B cell (primary cell): ENCODE results near the gene SAMD10. TPM values are rescaled to one million over a fixed set of nuclear protein-coding genes. Genes with fewer than 3 reads are reported as not detected.

Experiments
- ATAC-seq: fragments of 200-7000 bp; cut with Tn5 transposase; one replicate; pipeline ENCODE4 v1.10.0; 2021; ENCODE audit warnings: low read depth, mild to moderate bottlenecking, moderate number of reproducible peaks, moderate library complexity
- CTCF ChIA-PET: fragments of 350-600 bp; sonication (Branson Sonifier 250); formaldehyde crosslinking; loops from one replicate; lab custom pipeline; 2021; ENCODE audit warnings: antibody characterized with exemption, inconsistent platforms; lab: Charles Lee
- POLR2A ChIA-PET: fragments of 350-600 bp; sonication (Branson Sonifier 250); formaldehyde crosslinking; loops from one replicate; lab custom pipeline; 2021; ENCODE audit warnings: antibody characterized with exemption; lab: Charles Lee
- DNase-seq: peaks from one replicate; pipeline ENCODE4 v3.0.0; 2013
- H2AFZ ChIP-seq: 2 replicates; pipeline ENCODE4 v1.6.1; 2012; ENCODE audit warnings: mild to moderate bottlenecking, low read depth, low read length; ENCODE audit not compliant: insufficient read depth, poor library complexity, severe bottlenecking
- H3K27ac ChIP-seq, 2 donors: 1 replicate in 1 of 2; 2 replicates in 1 of 2; pipeline ENCODE4 v1.5.1; 2012 to 2013; ENCODE audit warnings: low read length in 2 of 2, mild to moderate bottlenecking in 2 of 2, moderate library complexity in 1 of 2
- H3K27me3 ChIP-seq, 4 experiments: fragments of 200-600 bp in 1 of 4; sonication (generic) in 1 of 4; replicated peaks in 1 of 4; 1 replicate in 2 of 4; 2 replicates in 2 of 4; pipeline versions ENCODE4 v1.6.1 to v1.7.0; 2013 to 2016; ENCODE audit warnings: low read length in 3 of 4, mild to moderate bottlenecking in 2 of 4, mixed read lengths in 1 of 4, moderate library complexity in 1 of 4; ENCODE audit not compliant: insufficient read depth in 4 of 4, control insufficient read depth in 3 of 4; ENCODE audit errors: control extremely low read depth in 1 of 4
- H3K36me3 ChIP-seq, 2 experiments: replicated peaks in 1 of 2; 1 replicate in 1 of 2; 2 replicates in 1 of 2; pipeline versions ENCODE4 v1.6.1 to v1.7.1; 2013; ENCODE audit warnings: low read length in 1 of 2; ENCODE audit not compliant: insufficient read depth in 2 of 2, control insufficient read depth in 1 of 2; ENCODE audit errors: control extremely low read depth in 1 of 2, extremely low read depth in 1 of 2
- H3K4me1 ChIP-seq, 2 donors: fragments of 200-600 bp in 1 of 2; sonication (generic) in 1 of 2; 1 replicate in 1 of 2; 2 replicates in 1 of 2; pipeline versions ENCODE4 v1.5.1 to v1.6.1; 2013 to 2017; ENCODE audit warnings: low read length in 2 of 2; ENCODE audit not compliant: control insufficient read depth in 2 of 2, insufficient read depth in 2 of 2
- H3K4me2 ChIP-seq: replicated peaks from 2 replicates; pipeline ENCODE3; 2012; ENCODE audit warnings: mild to moderate bottlenecking, low read depth, low read length; ENCODE audit not compliant: poor library complexity, severe bottlenecking
- H3K4me3 ChIP-seq, 5 experiments: fragments of 200-600 bp in 1 of 5; sonication (generic) in 1 of 5; 1 replicate in 3 of 5; 2 replicates in 2 of 5; pipeline versions ENCODE4 v1.5.1 to v1.7.0; 2011 to 2016; ENCODE audit warnings: low read length in 4 of 5, mild to moderate bottlenecking in 4 of 5, low read depth in 2 of 5, control low read depth in 1 of 5, moderate library complexity in 1 of 5; ENCODE audit not compliant: insufficient read depth in 1 of 5; ENCODE audit errors: control extremely low read depth in 1 of 5, extremely low read depth in 1 of 5
- H3K79me2 ChIP-seq: fragments of 200-600 bp; sonication (generic); one replicate; pipeline ENCODE4 v1.6.0; 2016; ENCODE audit warnings: low read length; ENCODE audit not compliant: control insufficient read depth, insufficient read depth
- H3K9ac ChIP-seq: fragments of 200-600 bp; sonication (generic); 2 replicates; pipeline ENCODE4 v1.6.1; 2017; ENCODE audit warnings: mild to moderate bottlenecking, low read length, moderate library complexity
- H3K9me3 ChIP-seq, 3 donors: one replicate each; pipeline versions ENCODE4 v1.6.1 to v1.7.1; 2013; ENCODE audit warnings: low read length in 2 of 3; ENCODE audit not compliant: control insufficient read depth in 2 of 3, insufficient read depth in 1 of 3; ENCODE audit errors: control extremely low read depth in 1 of 3
- H4K20me1 ChIP-seq: 2 replicates; pipeline ENCODE4 v1.6.0; 2012; ENCODE audit warnings: mild to moderate bottlenecking, low read length; ENCODE audit not compliant: insufficient read depth, control insufficient read depth, poor library complexity, severe bottlenecking
- H3K27ac Mint-ChIP-seq: one replicate; pipeline ENCODE4 v1.8.0; 2021; ENCODE audit warnings: mixed read lengths
- H3K27me3 Mint-ChIP-seq: one replicate; pipeline ENCODE4 v1.8.0; 2021; ENCODE audit warnings: mixed read lengths
- H3K4me1 Mint-ChIP-seq: one replicate; pipeline ENCODE4 v1.8.0; 2021; ENCODE audit warnings: mixed read lengths
- H3K4me3 Mint-ChIP-seq: one replicate; pipeline ENCODE4 v1.8.0; 2021; ENCODE audit warnings: mixed read lengths
- H3K9me3 Mint-ChIP-seq: one replicate; pipeline ENCODE4 v1.8.0; 2022; ENCODE audit warnings: mixed read lengths; ENCODE audit not compliant: insufficient read depth
- EZH2 ChIP-seq: IDR thresholded peaks from 2 replicates; pipeline ENCODE4 v1.6.1; 2012; ENCODE audit warnings: borderline replicate concordance, low read depth, mild to moderate bottlenecking, moderate library complexity, low read length; ENCODE audit not compliant: insufficient read depth, poor library complexity, severe bottlenecking
- WGBS: methylation state at CpG from one replicate; pipeline ENCODE4 v1.1.5; 2013; ENCODE audit warnings: missing lambda C conversion rate; ENCODE audit not compliant: insufficient coverage; 5-methylcytosine and 5-hydroxymethylcytosine counted together
- intact Hi-C: fragments of 100-400 bp; cut with micrococcal nuclease; formaldehyde crosslinking; loops from one replicate; pipeline ENCODE4 v1.10.0; 2022
- polyA plus RNA-seq: library from polyadenylated mRNA; depleted of rRNA; stranded (reverse); fragments of >200 nt; gene quantifications from 2 replicates; pipeline ENCODE4 v1.2.3, GENCODE V29; 2012
- total RNA-seq, 2 donors: library from RNA; stranded (reverse); fragments of 120-200 nt in 1 of 2; gene quantifications; 1 replicate in 1 of 2; 2 replicates in 1 of 2; pipeline versions ENCODE4 v1.2.3 to v1.2.4, GENCODE V29; 2013 to 2022
- TF ChIP-seq, protein P1 (sequence below): fragments of 200-600 bp; IDR thresholded peaks from one replicate; pipeline ENCODE4 v1.8.0; 2022; ENCODE audit warnings: antibody characterized with exemption, mild to moderate bottlenecking

The SAMD10 gene
- total and polyA plus RNA-seq, 2 donors (not counting 1 experiment from before 2014, with no cell fraction given) = 12.7 to 34.2 TPM

DNA sequence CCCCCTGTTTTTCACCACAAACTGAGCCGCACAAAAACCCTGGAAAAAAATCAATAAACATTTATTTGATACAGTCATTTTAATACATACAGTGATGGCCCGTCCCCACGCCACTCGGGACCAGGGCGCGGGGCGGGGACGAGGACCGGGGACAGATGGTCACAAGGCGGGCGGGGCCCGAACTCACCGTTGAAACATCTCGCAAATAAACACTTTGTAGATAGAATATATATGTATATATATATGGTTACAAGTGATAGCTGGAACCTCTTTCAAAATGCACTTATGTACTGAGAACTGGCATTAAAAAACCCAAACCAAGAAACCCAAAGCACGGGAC is 22.8 kb downstream of the SAMD10 start:
- H3K9me3 ChIP-seq = no peaks in the 10 kb centered on the region
- under 1% methylated on average over 8 of the region's 15 CpGs for WGBS
- H3K27ac ChIP-seq = peak overlapping the region; percentile 34 to 48
- Mint-ChIP-seq H3K27me3 (no peaks in the 10 kb centered on the region), H3K4me1 (peaks cover 33% of the 10 kb centered on the region), H3K4me3 (peak overlapping the region; percentile 90), H3K27ac (peak overlapping the region; percentile 88), H3K9me3 (no peaks in the 10 kb centered on the region)
- no peaks in the 10 kb centered on the region for H3K27me3 ChIP-seq
- H3K4me3 ChIP-seq = peak overlapping the region; percentile 36 to 84 (median 66)
- ATAC-seq = peak; percentile 6
- H3K36me3 ChIP-seq = no peaks in the 10 kb centered on the region
- no peak for DNase-seq
- H3K79me2 ChIP-seq = peaks cover 45% of the 10 kb centered on the region
- H3K4me1 ChIP-seq = peaks cover 33 to 43% of the 10 kb centered on the region in 2 donors
- H3K9ac ChIP-seq = peak overlapping the region; percentile 49
- H4K20me1 ChIP-seq = peaks cover 43% of the 10 kb centered on the region
- peak overlapping the region; percentile 74 for H2AFZ ChIP-seq
- TF ChIP-seq, protein P1, sequence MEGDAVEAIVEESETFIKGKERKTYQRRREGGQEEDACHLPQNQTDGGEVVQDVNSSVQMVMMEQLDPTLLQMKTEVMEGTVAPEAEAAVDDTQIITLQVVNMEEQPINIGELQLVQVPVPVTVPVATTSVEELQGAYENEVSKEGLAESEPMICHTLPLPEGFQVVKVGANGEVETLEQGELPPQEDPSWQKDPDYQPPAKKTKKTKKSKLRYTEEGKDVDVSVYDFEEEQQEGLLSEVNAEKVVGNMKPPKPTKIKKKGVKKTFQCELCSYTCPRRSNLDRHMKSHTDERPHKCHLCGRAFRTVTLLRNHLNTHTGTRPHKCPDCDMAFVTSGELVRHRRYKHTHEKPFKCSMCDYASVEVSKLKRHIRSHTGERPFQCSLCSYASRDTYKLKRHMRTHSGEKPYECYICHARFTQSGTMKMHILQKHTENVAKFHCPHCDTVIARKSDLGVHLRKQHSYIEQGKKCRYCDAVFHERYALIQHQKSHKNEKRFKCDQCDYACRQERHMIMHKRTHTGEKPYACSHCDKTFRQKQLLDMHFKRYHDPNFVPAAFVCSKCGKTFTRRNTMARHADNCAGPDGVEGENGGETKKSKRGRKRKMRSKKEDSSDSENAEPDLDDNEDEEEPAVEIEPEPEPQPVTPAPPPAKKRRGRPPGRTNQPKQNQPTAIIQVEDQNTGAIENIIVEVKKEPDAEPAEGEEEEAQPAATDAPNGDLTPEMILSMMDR = no peak
- no peak for TF ChIP-seq EZH2
- ChIA-PET POLR2A (interaction anchor here (0.8 to 2.0 kb wide), 8 partner anchors 17 to 419 kb away, joined by 3 to 9 read pairs (median 6); partner anchors contain the start of genes ARFRP1, PRPF6, PTK6 and SAMD10), CTCF (interaction anchor here (0.6 to 3.8 kb wide), 10 partner anchors 17 to 419 kb away, joined by 3 to 15 read pairs (median 4); partner anchors contain the start of genes PTK6, SAMD10 and TPD52L2)
- H3K4me2 ChIP-seq = peak overlapping the region; percentile 92
- intact Hi-C loops = loop anchor here (1.0 to 5.0 kb wide), 7 partner anchors 25 to 436 kb away; partner anchors contain the start of genes ARFRP1, DNAJC5, PPDPF and PRPF6
